Retinal pigment epithelial cell (primary cell): ENCODE measurements around the gene PDE4D.

Experiments
- DNase-seq: peaks from one replicate; pipeline ENCODE4 v3.0.0-alpha.2; 2010; ENCODE audit warnings: low read depth
- H3K4me3 ChIP-seq: 2 replicates; pipeline ENCODE4 v1.5.1; 2011; ENCODE audit warnings: mild to moderate bottlenecking, low read length, control low read depth, moderate library complexity
- CTCF ChIP-seq: conservative IDR thresholded peaks from 2 replicates; pipeline ENCODE4 v1.5.1; 2011; ENCODE audit warnings: low read depth, low read length, control low read depth, inconsistent platforms

PDE4D gene

GRCh38 chr5:59348189-59348588 lies 545.3 kb downstream of the PDE4D start:
- H3K4me3 ChIP-seq, result no peak overlapping the region
- TF ChIP-seq CTCF, result peak; percentile 24

GRCh38 chr5:59346982-59347381 lies 546.5 kb downstream of the PDE4D start:
- no peak for TF ChIP-seq CTCF
- H3K4me3 ChIP-seq, result no peak overlapping the region
- DNase-seq, result no peak

More at GRCh38 chr5:59348189-59348588, 545.3 kb downstream of the PDE4D start:
- DNase-seq, result no peak

GRCh38 chr5:59346514-59346913 lies 547.0 kb downstream of the PDE4D start:
- no peak for DNase-seq
- H3K4me3 ChIP-seq, result no peak overlapping the region
- TF ChIP-seq CTCF, result no peak

GRCh38 chr5:59342181-59342580 lies 551.3 kb downstream of the PDE4D start:
- no peak for TF ChIP-seq CTCF
- no peak overlapping the region for H3K4me3 ChIP-seq
- DNase-seq, result no peak

- no peak for TF ChIP-seq CTCF
- no peak overlapping the region for H3K4me3 ChIP-seq
- DNase-seq, result no peak
Measured at GRCh38 chr5:59341760-59342159, 551.8 kb downstream of the PDE4D start.

- no peak overlapping the region for H3K4me3 ChIP-seq
- DNase-seq, result no peak
- TF ChIP-seq CTCF, result no peak
Measured at GRCh38 chr5:59341155-59341554, 552.4 kb downstream of the PDE4D start.

- no peak for DNase-seq
- no peak overlapping the region for H3K4me3 ChIP-seq
- no peak for TF ChIP-seq CTCF
Measured at GRCh38 chr5:59340637-59341036, 552.9 kb downstream of the PDE4D start.
